ENCODE data around the gene FAM81B.

- no peak for TF ChIP-seq CTCF (IDR thresholded peaks at IDR 0.05)
- no peak for TF ChIP-seq POLR2A (IDR thresholded peaks at IDR 0.05)
These were observed 58.3 kb downstream of the FAM81B start for GRCh38 chr5:95449460-95449859.

Data from heart left ventricle (tissue), 13 donors.